Cortex of kidney (tissue), 1 donor: Measurements from ENCODE around the gene DDI2.

Experiments
- DNase-seq: peaks from one replicate; lab custom pipeline; 2025; lab: John Stamatoyannopoulos, UW

Gene DDI2

DNA sequence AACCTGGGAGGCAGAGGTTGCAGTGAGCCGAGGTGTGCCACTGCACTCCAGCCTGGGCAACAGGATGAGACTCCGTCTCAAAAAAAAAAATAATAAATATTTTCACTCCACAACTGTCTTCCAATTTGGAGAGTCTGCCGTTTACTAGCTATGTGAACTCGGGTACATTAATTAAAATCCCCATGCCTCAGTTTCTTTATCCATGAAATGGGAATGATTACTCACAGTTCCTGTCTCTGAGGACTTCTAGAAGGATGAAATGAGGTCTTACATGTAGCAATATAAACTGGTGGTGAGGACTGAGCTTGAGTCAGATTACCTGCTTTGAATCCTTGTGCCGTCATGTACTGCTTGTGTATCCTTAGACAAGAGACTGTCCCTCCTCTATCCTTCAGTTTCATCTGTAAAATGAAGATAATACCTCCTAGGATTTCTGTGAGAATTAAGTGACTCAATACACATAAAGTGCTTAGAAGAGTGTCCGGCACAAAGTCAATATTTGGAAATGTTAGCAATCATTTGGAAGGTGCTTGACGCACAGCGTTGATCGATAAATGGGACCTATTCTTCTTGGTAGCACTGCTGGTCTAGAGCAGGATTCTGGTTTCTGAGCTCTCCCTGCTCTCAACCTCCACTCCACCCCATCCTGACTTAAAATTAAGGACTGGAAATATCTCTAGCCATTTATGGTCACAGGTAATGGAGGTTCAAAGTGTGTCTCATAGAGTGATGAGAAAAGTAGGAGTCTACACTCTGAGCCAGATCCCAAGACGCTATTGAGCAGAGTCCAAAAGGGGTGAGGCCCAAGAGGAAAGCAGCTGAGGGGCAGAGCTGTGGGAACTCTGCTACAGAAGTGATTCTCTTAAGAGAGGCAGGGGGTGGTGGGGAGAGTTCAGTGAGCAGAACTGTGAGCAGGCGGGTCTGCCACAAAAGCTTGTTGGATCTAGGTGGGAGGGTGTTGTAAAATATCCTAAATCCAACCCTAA, 11.6 kb upstream of the DDI2 start:
- no peak for DNase-seq

DNA sequence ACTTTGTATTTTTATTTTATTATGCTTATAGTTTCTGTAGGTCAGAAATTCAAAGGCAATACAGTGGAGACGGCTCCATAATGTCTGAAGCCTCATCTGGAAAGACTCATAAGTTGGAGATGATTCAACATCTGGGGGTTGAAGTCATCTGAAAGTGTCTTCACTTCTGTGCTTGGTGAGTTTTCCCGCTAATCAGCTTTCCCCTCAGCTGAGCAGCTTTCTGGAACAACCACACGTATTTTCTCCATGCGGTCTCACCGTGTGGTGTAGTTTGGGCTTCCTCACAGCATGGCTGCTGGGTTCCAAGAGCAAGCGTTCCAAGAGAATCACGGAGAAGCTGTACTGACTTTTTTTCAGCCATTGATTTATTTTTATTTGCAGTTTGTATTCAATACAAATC, 7.6 kb upstream of the DDI2 start:
- DNase-seq = no peak

GRCh38 chr1:15610167-15610566, 7.1 kb upstream of the DDI2 start:
- no peak for DNase-seq

GRCh38 chr1:15616373-15617172, 685 bp upstream of the DDI2 start:
- DNase-seq = no peak

- no peak for DNase-seq
Measured at GRCh38 chr1:15618077-15618654, 908 bp downstream of the DDI2 start.

DNA sequence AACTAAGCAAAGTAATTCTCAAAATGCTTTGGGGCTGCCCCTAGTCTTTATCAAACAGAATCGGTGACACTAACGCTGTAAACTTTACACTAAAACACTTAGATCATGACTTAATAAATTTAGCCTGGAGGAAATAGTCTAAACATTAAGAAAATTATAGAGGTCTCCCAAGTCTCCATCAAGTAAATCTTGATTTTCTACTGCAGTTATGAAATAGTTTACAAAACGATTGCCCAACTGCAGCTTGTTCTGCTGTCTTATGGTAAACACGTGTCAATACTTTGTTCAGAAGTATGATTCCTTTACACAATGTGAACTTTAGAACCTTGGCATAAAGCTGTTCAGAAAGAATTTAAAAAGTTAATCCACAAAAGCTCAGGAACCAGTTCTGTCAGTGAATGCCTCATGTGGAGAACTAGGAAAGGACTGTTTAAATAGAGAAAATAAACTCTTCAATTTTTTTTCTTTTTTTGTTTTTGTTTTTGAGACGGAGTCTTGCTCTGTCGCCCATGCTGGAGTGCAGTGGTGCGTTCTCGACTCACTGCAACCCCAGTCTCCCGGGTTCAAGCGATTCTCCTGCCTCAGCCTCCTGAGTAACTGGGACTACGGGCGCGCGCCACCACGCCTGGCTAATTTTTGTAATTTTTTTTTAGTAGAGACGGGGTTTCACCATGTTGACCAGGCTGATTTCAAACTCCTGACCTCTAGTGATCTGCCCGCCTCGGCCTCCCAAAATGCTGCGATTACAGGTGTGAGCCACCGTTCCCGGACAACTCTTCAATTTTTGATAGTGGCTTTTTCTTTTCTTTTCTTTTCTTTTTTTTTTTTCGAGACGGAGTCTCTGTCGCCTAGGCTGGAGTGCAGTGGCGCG, 1.6 kb downstream of the DDI2 start:
- no peak for DNase-seq

- no peak for DNase-seq
Measured at GRCh38 chr1:15620155-15620545, 2.9 kb downstream of the DDI2 start.

DNA sequence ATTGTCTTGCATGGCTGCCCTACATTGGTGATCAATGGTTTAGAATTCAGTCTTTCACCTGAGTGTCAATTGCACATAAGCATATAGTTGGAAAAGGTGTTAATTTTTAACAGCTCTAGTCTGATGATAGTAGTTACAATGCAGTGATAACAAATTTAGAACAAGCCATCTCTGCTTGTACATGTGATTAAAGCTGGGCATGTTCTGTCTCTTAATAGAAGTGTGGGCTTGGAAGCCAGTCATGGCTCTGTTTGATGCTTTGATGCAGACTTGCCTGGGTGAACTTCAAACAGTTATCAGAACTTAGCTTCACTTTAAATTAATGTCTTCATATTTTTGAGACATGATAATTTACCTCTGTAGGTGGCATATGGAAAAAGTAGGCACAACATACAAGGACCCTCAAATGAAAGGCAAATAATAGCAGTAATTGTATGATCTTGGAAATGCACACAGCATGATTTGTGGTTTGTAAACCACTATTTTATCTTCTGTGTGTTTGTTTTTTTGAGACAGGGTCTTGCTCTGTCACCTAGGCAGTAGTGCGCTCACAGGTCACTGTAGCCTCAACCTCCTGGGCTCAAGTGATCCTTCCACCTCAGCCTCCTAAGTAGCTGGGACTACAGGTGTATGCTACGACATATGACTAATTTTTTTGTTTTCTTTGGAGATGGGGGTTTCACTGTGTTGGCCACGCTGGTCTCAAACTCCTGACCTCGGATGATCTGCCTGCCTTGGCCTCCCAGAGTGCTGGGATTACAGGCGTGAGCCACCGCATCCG, 3.8 kb downstream of the DDI2 start:
- DNase-seq = no peak

DNA sequence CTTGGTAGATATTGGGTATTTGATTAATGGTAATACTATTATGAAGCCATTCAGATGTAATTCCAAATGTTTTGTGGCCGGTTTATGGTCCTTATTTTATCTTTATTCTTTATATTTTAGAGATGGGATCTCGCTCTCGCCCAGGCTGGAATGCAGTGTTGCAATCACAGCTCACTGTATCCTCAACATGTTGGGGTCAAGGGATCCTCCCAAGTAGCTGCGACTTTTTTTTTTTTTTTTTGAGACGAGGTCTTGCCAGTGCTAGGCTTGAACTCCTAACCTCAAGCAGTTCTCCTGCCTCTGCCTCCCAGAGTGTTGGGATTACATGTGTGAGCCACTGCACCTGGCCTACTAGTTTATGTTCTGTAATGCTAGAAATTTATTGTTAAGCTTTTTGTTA, 4.7 kb downstream of the DDI2 start:
- no peak for DNase-seq

DNA sequence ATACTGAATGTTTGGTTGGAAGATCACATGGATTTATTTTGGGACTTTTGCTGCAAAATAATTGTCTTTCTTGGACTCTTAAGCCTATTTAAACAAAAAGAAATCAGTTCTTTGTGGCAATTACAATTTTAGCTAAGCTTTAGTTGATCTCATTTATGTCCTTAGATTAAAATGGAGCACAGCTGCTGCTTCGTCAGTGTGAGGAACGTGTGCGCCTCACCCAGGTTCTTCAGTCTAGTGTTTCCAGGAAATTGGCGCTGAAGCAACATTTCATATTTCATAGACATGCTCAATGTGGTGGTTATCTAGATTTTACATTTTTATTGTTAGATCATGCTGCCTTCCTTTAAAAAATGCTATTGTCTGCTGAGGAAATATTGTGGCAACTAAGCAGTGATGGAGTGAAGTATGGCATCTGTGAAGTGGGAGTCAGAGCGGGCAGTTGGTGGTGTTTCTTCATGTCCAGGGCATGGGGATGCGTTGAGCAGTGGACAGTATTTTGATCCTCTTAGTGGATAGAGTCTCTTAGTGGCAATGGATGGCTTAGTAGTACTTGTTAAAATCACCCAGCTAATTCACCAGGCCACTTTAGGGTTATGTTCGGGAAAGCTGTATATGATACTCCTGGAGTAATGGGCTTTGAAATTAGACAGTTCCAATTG, 5.6 kb downstream of the DDI2 start:
- DNase-seq = no peak

DNA sequence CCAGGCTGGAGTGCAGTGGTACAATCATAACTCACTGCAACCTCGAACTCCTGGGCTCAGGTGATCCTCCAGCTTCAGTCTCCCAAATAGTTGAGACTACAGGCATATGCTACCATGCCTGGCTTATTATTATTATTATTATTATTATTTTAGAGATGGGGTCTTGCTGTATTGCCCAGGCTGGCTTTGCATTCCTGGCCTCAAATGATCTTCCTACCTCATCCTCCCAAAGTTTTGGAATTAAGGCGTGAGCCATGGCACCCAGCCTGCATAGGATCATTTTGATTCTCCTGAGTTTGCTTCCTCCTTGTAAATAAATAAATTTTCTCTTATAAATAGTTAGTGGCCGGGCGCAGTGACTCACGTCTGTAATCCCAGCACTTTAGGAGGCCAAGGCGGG, 6.2 kb downstream of the DDI2 start:
- DNase-seq = no peak

GRCh38 chr1:15624133-15624714, 7.0 kb downstream of the DDI2 start:
- DNase-seq = no peak

GRCh38 chr1:15625056-15625917, 8.0 kb downstream of the DDI2 start:
- DNase-seq = no peak

- no peak for DNase-seq
Measured at GRCh38 chr1:15626269-15626950, 9.2 kb downstream of the DDI2 start.

- no peak for DNase-seq
Measured at GRCh38 chr1:15627343-15627988, 10.2 kb downstream of the DDI2 start.

GRCh38 chr1:15628003-15628402, 10.7 kb downstream of the DDI2 start:
- no peak for DNase-seq

- DNase-seq = no peak
Measured at GRCh38 chr1:15633756-15634420, 16.6 kb downstream of the DDI2 start.
